Measurements from ENCODE around the gene FLT1. TPM values are rescaled to one million over a fixed set of nuclear protein-coding genes. Genes with fewer than 3 reads are reported as not detected.

Gene FLT1
- total and polyA plus RNA-seq, 9 donors, result 5.8 to 31.4 (median 9.9) TPM

- intact Hi-C loops (cut with DNase I), result no loop called here
- H3K27ac ChIP-seq, result no peak overlapping the region
- WGBS, 3 donors, result 38 to 56% (median 45%) methylated on average over 6 of the region's 6 CpGs
- no peak overlapping the region for H3K4me3 ChIP-seq
- DNase-seq, result no peak
- H3K36me3 ChIP-seq, result no peaks in the 10 kb centered on the region
- no peaks in the 10 kb centered on the region for H3K4me1 ChIP-seq (ENCODE audit: insufficient read depth)
- no peak for TF ChIP-seq CTCF (IDR thresholded peaks at IDR 0.05)
- no peak for TF ChIP-seq POLR2A (IDR thresholded peaks at IDR 0.05)
- TF ChIP-seq EP300 (IDR thresholded peaks at IDR 0.05), result no peak
- no peaks in the 10 kb centered on the region for H3K27me3 ChIP-seq
- no peaks in the 10 kb centered on the region for H3K9me3 ChIP-seq
Measured at GRCh38 chr13:28464861-28465460, 30.0 kb downstream of the FLT1 start.

GRCh38 chr13:28463481-28463880 is 31.4 kb downstream of the FLT1 start:
- DNase-seq, result no peak
- no peak overlapping the region for H3K27ac ChIP-seq
- 65 to 77% (median 72%) methylated on average over 3 of the region's 3 CpGs for WGBS, 3 donors
- no peaks in the 10 kb centered on the region for H3K4me1 ChIP-seq (ENCODE audit: insufficient read depth)
- H3K4me3 ChIP-seq, result no peak overlapping the region
- no peak for TF ChIP-seq POLR2A (IDR thresholded peaks at IDR 0.05)
- TF ChIP-seq CTCF (IDR thresholded peaks at IDR 0.05), result no peak
- TF ChIP-seq EP300 (IDR thresholded peaks at IDR 0.05), result no peak
- intact Hi-C loops (cut with DNase I), result no loop called here
- no peaks in the 10 kb centered on the region for H3K36me3 ChIP-seq
- H3K27me3 ChIP-seq, result no peaks in the 10 kb centered on the region
- no peaks in the 10 kb centered on the region for H3K9me3 ChIP-seq

- Histone ChIP-seq H3K27ac (no peak overlapping the region), H3K4me3 (no peak overlapping the region), H3K9me3 (no peaks in the 10 kb centered on the region), H3K4me1 (ENCODE audit: insufficient read depth) (no peaks in the 10 kb centered on the region), H3K27me3 (no peaks in the 10 kb centered on the region), H3K36me3 (no peaks in the 10 kb centered on the region)
- DNase-seq, result no peak
- intact Hi-C loops (cut with DNase I), result no loop called here
- 88 to 95% (median 94%) methylated on average over 4 of the region's 4 CpGs for WGBS, 3 donors
- no peak for TF ChIP-seq EP300 (IDR thresholded peaks at IDR 0.05)
- no peak for TF ChIP-seq CTCF (IDR thresholded peaks at IDR 0.05)
- no peak for TF ChIP-seq POLR2A (IDR thresholded peaks at IDR 0.05)
Measured at GRCh38 chr13:28459911-28460310, 35.0 kb downstream of the FLT1 start.

- no peak for DNase-seq
- intact Hi-C loops (cut with DNase I), result no loop called here
- no peak overlapping the region for H3K4me3 ChIP-seq
- no peaks in the 10 kb centered on the region for H3K36me3 ChIP-seq
- H3K27ac ChIP-seq, result no peak overlapping the region
- no peaks in the 10 kb centered on the region for H3K27me3 ChIP-seq
- TF ChIP-seq CTCF (IDR thresholded peaks at IDR 0.05) (no peak), EP300 (IDR thresholded peaks at IDR 0.05) (no peak), POLR2A (IDR thresholded peaks at IDR 0.05) (no peak)
- H3K9me3 ChIP-seq, result no peaks in the 10 kb centered on the region
- H3K4me1 ChIP-seq (ENCODE audit: insufficient read depth), result no peaks in the 10 kb centered on the region
- 59 to 70% (median 59%) methylated on average over 2 of the region's 2 CpGs for WGBS, 3 donors
Measured at GRCh38 chr13:28458608-28459007, 36.3 kb downstream of the FLT1 start.
